IMR-90 (cell line): ENCODE data around the gene NOS1AP. TPM values are rescaled to one million over a fixed set of nuclear protein-coding genes. Genes with fewer than 3 reads are reported as not detected.

Experiments used
- ATAC-seq: fragments of 200-7000 bp; cut with Tn5 transposase; 2 replicates; pipeline ENCODE4 v1.9.1; 2020; ENCODE audit warnings: low read depth, mild to moderate bottlenecking, moderate library complexity
- BruUV-seq: library from RNA; stranded (reverse); fragments of 400-500 nt; replicated peaks from 2 replicates; lab custom pipeline; 2021; lab: Mats Ljungman, UMichigan
- CTCF ChIA-PET: fragments of 300-600 bp; formaldehyde crosslinking; extraction: SDS; loops from one replicate; lab custom pipeline; 2021; ENCODE audit warnings: antibody characterized with exemption; lab: Yijun Ruan, JAX
- POLR2A ChIA-PET: fragments of 300-600 bp; sonication (Branson Sonifier 250); formaldehyde crosslinking; loops from one replicate; lab custom pipeline; 2022; ENCODE audit warnings: antibody characterized with exemption; ENCODE audit not compliant: unreplicated experiment; lab: Charles Lee
- DNase-seq: peaks from one replicate; pipeline ENCODE4 v3.0.0; 2013
- H2AFZ ChIP-seq: replicated peaks from 2 replicates; pipeline ENCODE3; 2013; ENCODE audit warnings: low read length, mild to moderate bottlenecking; ENCODE audit not compliant: poor library complexity
- H2AK5ac ChIP-seq: 2 replicates; pipeline ENCODE4 v1.6.1; 2013; ENCODE audit warnings: low read depth, low read length, inconsistent platforms
- H2AK9ac ChIP-seq: replicated peaks from 2 replicates; pipeline ENCODE3; 2013; ENCODE audit warnings: mild to moderate bottlenecking, low read depth, low read length, moderate library complexity; ENCODE audit not compliant: poor library complexity
- H2BK120ac ChIP-seq: 2 replicates; pipeline ENCODE4 v1.6.1; 2013; ENCODE audit warnings: low read depth, low read length, inconsistent platforms
- H2BK15ac ChIP-seq: 3 replicates; pipeline ENCODE4 v1.6.1; 2013; ENCODE audit warnings: low read depth, low read length, inconsistent platforms
- H2BK20ac ChIP-seq: 2 replicates; pipeline ENCODE4 v1.6.1; 2013; ENCODE audit warnings: low read depth, mild to moderate bottlenecking, inconsistent platforms, low read length, moderate library complexity
- H2BK5ac ChIP-seq: 2 replicates; pipeline ENCODE4 v1.6.1; 2013; ENCODE audit warnings: mild to moderate bottlenecking, low read depth, low read length, inconsistent platforms; ENCODE audit not compliant: poor library complexity, severe bottlenecking
- H3K14ac ChIP-seq: replicated peaks from 2 replicates; pipeline ENCODE4 v1.6.1; 2013; ENCODE audit warnings: low read depth, low read length, inconsistent platforms
- H3K18ac ChIP-seq: 2 replicates; pipeline ENCODE4 v1.6.1; 2013; ENCODE audit warnings: low read depth, low read length, control low read depth
- H3K23ac ChIP-seq: 2 replicates; pipeline ENCODE4 v1.6.1; 2013; ENCODE audit warnings: low read depth, low read length, inconsistent platforms
- H3K27ac ChIP-seq: 2 replicates; pipeline ENCODE4 v1.5.1; 2013; ENCODE audit warnings: mild to moderate bottlenecking, control low read depth, low read length; ENCODE audit not compliant: insufficient read depth
- H3K27me3 ChIP-seq: 2 replicates; pipeline ENCODE4 v1.6.1; 2013; ENCODE audit warnings: low read length; ENCODE audit not compliant: control insufficient read depth, insufficient read depth
- H3K36me3 ChIP-seq: 2 replicates; pipeline ENCODE4 v1.6.1; 2013; ENCODE audit warnings: low read length, mixed read lengths; ENCODE audit not compliant: control insufficient read depth, insufficient read depth
- H3K4ac ChIP-seq: 2 replicates; pipeline ENCODE4 v1.6.1; 2013; ENCODE audit warnings: low read depth, low read length, inconsistent platforms
- H3K4me1 ChIP-seq: 2 replicates; pipeline ENCODE4 v1.6.1; 2013; ENCODE audit warnings: low read length, mixed read lengths; ENCODE audit not compliant: control insufficient read depth, insufficient read depth
- H3K4me2 ChIP-seq: 2 replicates; pipeline ENCODE4 v1.6.1; 2013; ENCODE audit warnings: low read depth, mild to moderate bottlenecking, control low read depth, low read length, moderate library complexity
- H3K4me3 ChIP-seq: 2 replicates; pipeline ENCODE4 v1.5.1; 2013; ENCODE audit warnings: low read depth, mild to moderate bottlenecking, control low read depth, low read length, moderate library complexity; ENCODE audit not compliant: insufficient read depth
- H3K56ac ChIP-seq: 2 replicates; pipeline ENCODE4 v1.6.1; 2013; ENCODE audit warnings: low read length, inconsistent platforms; ENCODE audit not compliant: insufficient read depth; ENCODE audit errors: extremely low read depth
- H3K79me1 ChIP-seq, 2 experiments: 2 replicates each; pipeline ENCODE4 v1.6.1; 2013; ENCODE audit warnings: low read length in 2 of 2, inconsistent platforms in 1 of 2, low read depth in 1 of 2
- H3K9ac ChIP-seq: 2 replicates; pipeline ENCODE4 v1.6.1; 2013; ENCODE audit warnings: low read depth, low read length, control low read depth
- H3K9me1 ChIP-seq: 2 replicates; pipeline ENCODE4 v1.6.1; 2013; ENCODE audit warnings: low read length, inconsistent platforms; ENCODE audit not compliant: insufficient read depth
- H3K9me3 ChIP-seq: 2 replicates; pipeline ENCODE4 v1.6.1; 2013; ENCODE audit warnings: low read length; ENCODE audit not compliant: control insufficient read depth, insufficient read depth
- H4K20me1 ChIP-seq: 2 replicates; pipeline ENCODE4 v1.6.1; 2013; ENCODE audit warnings: low read length, inconsistent platforms; ENCODE audit not compliant: insufficient read depth
- H4K5ac ChIP-seq: 2 replicates; pipeline ENCODE4 v1.6.1; 2013; ENCODE audit warnings: mild to moderate bottlenecking, low read depth, low read length, control low read depth
- H4K8ac ChIP-seq, 2 experiments: 2 replicates each; pipeline ENCODE4 v1.6.1; 2013; ENCODE audit warnings: low read depth in 2 of 2, low read length in 2 of 2, control low read depth in 1 of 2, inconsistent platforms in 1 of 2
- H4K91ac ChIP-seq: 2 replicates; pipeline ENCODE4 v1.6.1; 2013; ENCODE audit warnings: low read depth, low read length, inconsistent platforms; ENCODE audit not compliant: insufficient read depth
- FOS ChIP-seq: fragments of 150-350 bp; IDR thresholded peaks from 2 replicates; pipeline ENCODE4 v1.6.1; 2016; ENCODE audit warnings: low read depth, low read length
- RAD21 ChIP-seq: IDR thresholded peaks from 2 replicates; pipeline ENCODE4 v1.6.1; 2012; ENCODE audit warnings: low read length, improper control_type of control experiment
- RCOR1 ChIP-seq: IDR thresholded peaks from 2 replicates; pipeline ENCODE4 v1.6.1; 2012; ENCODE audit warnings: mild to moderate bottlenecking, low read length, improper control_type of control experiment; ENCODE audit not compliant: insufficient replicate concordance
- WGBS, 2 experiments: methylation state at CpG; one replicate each; pipeline versions ENCODE4 v1.1.5 to v1.1.7; 2013; ENCODE audit warnings: missing lambda C conversion rate in 2 of 2; ENCODE audit not compliant: insufficient read length in 1 of 2; ENCODE audit errors: extremely low coverage in 2 of 2; 5-methylcytosine and 5-hydroxymethylcytosine counted together
- dilution Hi-C: fragments of 300-500 bp; cut with HindIII; formaldehyde crosslinking; loops from one replicate; pipeline ENCODE4 v1.14.3; 2018; ENCODE audit warnings: low sequenced_read_pairs; ENCODE audit not compliant: unreplicated experiment
- in situ Hi-C: fragments of 300-500 bp; cut with MboI; formaldehyde crosslinking; loops from 3 replicates; pipeline ENCODE4 v1.14.3; 2019; ENCODE audit warnings: low sequenced_read_pairs, inconsistent platforms, mixed read lengths
- intact Hi-C: fragments of 100-400 bp; cut with micrococcal nuclease; formaldehyde crosslinking; loops from 2 replicates; pipeline ENCODE4 v1.10.0; 2022
- polyA plus RNA-seq, 3 experiments: library from polyadenylated mRNA; depleted of rRNA; stranded (reverse); fragments of >200 nt; gene quantifications; 2 replicates each; pipeline ENCODE4 v1.2.3, GENCODE V29; 2012; ENCODE audit warnings: low replicate concordance in 1 of 3
- total RNA-seq: library from RNA; depleted of rRNA; stranded (reverse); fragments of >200 nt; gene quantifications from 2 replicates; pipeline ENCODE4 v1.2.3, GENCODE V29; 2012

NOS1AP gene
- total and polyA plus RNA-seq, 2 of the 4 experiments (the other 2 are of a cell fraction): 0.18 to 0.19 TPM

GRCh38 chr1:162300057-162300917 is 230.8 kb downstream of the NOS1AP start (continued):
- no peak for TF ChIP-seq RCOR1

- Histone ChIP-seq H2AFZ (no peak overlapping the region), H3K14ac (no peak overlapping the region), H3K4me1 (no peaks in the 10 kb centered on the region), H3K36me3 (no peaks in the 10 kb centered on the region), H2BK20ac (no peak overlapping the region), H3K9me1 (no peaks in the 10 kb centered on the region), H2BK5ac (no peak overlapping the region), H4K5ac (no peak overlapping the region), H4K20me1 (no peaks in the 10 kb centered on the region), H3K27ac (no peak overlapping the region), H3K9me3 (no peaks in the 10 kb centered on the region), H3K4me3 (no peak overlapping the region), H3K79me1 (no peaks in the 10 kb centered on the region), H3K9ac (no peak overlapping the region), H3K56ac (no peak overlapping the region), H3K4ac (no peak overlapping the region), H2AK5ac (no peak overlapping the region), H4K8ac (no peak overlapping the region), H2BK15ac (no peak overlapping the region), H4K91ac (no peak overlapping the region), H3K23ac (no peak overlapping the region), H3K27me3 (peaks cover 4% of the 10 kb centered on the region), H3K18ac (no peak overlapping the region), H2AK9ac (no peak overlapping the region), H2BK120ac (no peak overlapping the region), H3K4me2 (no peak overlapping the region)
- no TSS peak for BruUV-seq
- ATAC-seq: no peak
- dilution Hi-C loops (no loop called here), in situ Hi-C loops (no loop called here), intact Hi-C loops (no loop called here)
- no peak for TF ChIP-seq RAD21
- TF ChIP-seq FOS: no peak
- ChIA-PET POLR2A (no interaction called here), CTCF (no interaction called here)
- WGBS, 2 experiments: no CpG with 5 or more reads among the region's 4 CpGs
- no peak for DNase-seq
Observed at GRCh38 chr1:162301696-162302095, 232.2 kb downstream of the NOS1AP start.
